GM11168 (cell line): ENCODE measurements around the gene CRELD1.

Source experiments
- in situ Hi-C: fragments of 300-500 bp; cut with MboI; formaldehyde crosslinking; loops from one replicate; pipeline ENCODE4 v1.12.0; 2022; ENCODE audit warnings: low sequenced_read_pairs; ENCODE audit not compliant: unreplicated experiment

CRELD1 gene

GRCh38 chr3:9902372-9903237 lies 31.0 kb upstream of the CRELD1 start, which contains the start of gene IL17RE:
Gene IL17RE (plus strand): TSS chr3:9902848. CDS start chr3:9902933, 85 bp downstream.
- in situ Hi-C loops = no loop called here

- in situ Hi-C loops = no loop called here
These were observed 30.4 kb upstream of the CRELD1 start for GRCh38 chr3:9903238-9903624.

- in situ Hi-C loops = no loop called here
These were observed 29.7 kb upstream of the CRELD1 start for GRCh38 chr3:9903904-9904303.

GRCh38 chr3:9906480-9906879 lies 27.2 kb upstream of the CRELD1 start:
- in situ Hi-C loops = no loop called here

GRCh38 chr3:9908286-9908685 lies 25.3 kb upstream of the CRELD1 start:
- in situ Hi-C loops = no loop called here

GRCh38 chr3:9909221-9910013 lies 24.2 kb upstream of the CRELD1 start:
- in situ Hi-C loops = no loop called here

- in situ Hi-C loops = no loop called here
These were observed 21.8 kb upstream of the CRELD1 start for GRCh38 chr3:9911863-9912262.

GRCh38 chr3:9912294-9912935 lies 21.2 kb upstream of the CRELD1 start:
- in situ Hi-C loops = no loop called here

GRCh38 chr3:9913601-9914000 lies 20.0 kb upstream of the CRELD1 start:
- in situ Hi-C loops = no loop called here

GRCh38 chr3:9914011-9914410 lies 19.6 kb upstream of the CRELD1 start:
- in situ Hi-C loops = no loop called here

GRCh38 chr3:9914559-9915253 lies 18.9 kb upstream of the CRELD1 start:
- in situ Hi-C loops = no loop called here

- in situ Hi-C loops = no loop called here
These were observed 18.1 kb upstream of the CRELD1 start for GRCh38 chr3:9915254-9916141.

GRCh38 chr3:9916346-9916733 lies 17.3 kb upstream of the CRELD1 start:
- in situ Hi-C loops = no loop called here

- in situ Hi-C loops = no loop called here
These were observed 16.6 kb upstream of the CRELD1 start, which contains the start of gene IL17RC for GRCh38 chr3:9916734-9917680. Gene IL17RC (plus strand): TSS chr3:9917098. CDS start chr3:9917316, 218 bp downstream.

GRCh38 chr3:9917820-9918219 lies 15.8 kb upstream of the CRELD1 start:
- in situ Hi-C loops = no loop called here

GRCh38 chr3:9918261-9919038 lies 15.2 kb upstream of the CRELD1 start:
- in situ Hi-C loops = no loop called here

GRCh38 chr3:9928158-9928557 lies 5.5 kb upstream of the CRELD1 start:
- in situ Hi-C loops = no loop called here
